HG03066 (cell line): ENCODE results near the gene STAG1.
"Not testable (repeated sequence)": the region's sequence is repeated elsewhere in the genome, so short reads cannot be mapped to it uniquely, and the experiment has no call there.

Source experiments
- ATAC-seq: cut with Tn5 transposase; IDR thresholded peaks from one replicate; pipeline ENCODE4 v1.9.1; 2021; ENCODE audit warnings: low read depth; ENCODE audit not compliant: unreplicated experiment

The STAG1 gene

GRCh38 chr3:136752172-136752421, at the start of gene STAG1:
Gene STAG1, minus strand, starts transcription at chr3:136752378. Its CDS starts 121,480 bp downstream, at chr3:136630898.
- no peak for ATAC-seq

GRCh38 chr3:136801146-136801545, 49.0 kb upstream of the STAG1 start:
- not testable (repeated sequence) for ATAC-seq

GRCh38 chr3:136792556-136793330, 40.6 kb upstream of the STAG1 start:
- ATAC-seq: no peak

GRCh38 chr3:136790786-136791185, 38.6 kb upstream of the STAG1 start:
- no peak for ATAC-seq

GRCh38 chr3:136789976-136790375, 37.8 kb upstream of the STAG1 start:
- ATAC-seq: no peak

GRCh38 chr3:136788154-136788553, 36.0 kb upstream of the STAG1 start:
- ATAC-seq: no peak

- ATAC-seq: peak; percentile 58
Observed at GRCh38 chr3:136787349-136787748, 35.2 kb upstream of the STAG1 start.

GRCh38 chr3:136783708-136784191, 31.6 kb upstream of the STAG1 start:
- no peak for ATAC-seq

GRCh38 chr3:136780741-136781140, 28.6 kb upstream of the STAG1 start:
- no peak for ATAC-seq

- no peak for ATAC-seq
Observed at GRCh38 chr3:136778865-136779264, 26.7 kb upstream of the STAG1 start.

GRCh38 chr3:136772709-136773108, 20.5 kb upstream of the STAG1 start:
- no peak for ATAC-seq

GRCh38 chr3:136758160-136759102, 6.3 kb upstream of the STAG1 start:
- not testable (repeated sequence) for ATAC-seq

- no peak for ATAC-seq
Observed at GRCh38 chr3:136755192-136755591, 3.0 kb upstream of the STAG1 start.

- no peak for ATAC-seq
Observed at GRCh38 chr3:136753326-136753939, 1.3 kb upstream of the STAG1 start.

- ATAC-seq: peak; percentile 79
Observed at GRCh38 chr3:136752422-136753325, 496 bp upstream of the STAG1 start.

GRCh38 chr3:136751316-136752171, 634 bp downstream of the STAG1 start:
- peak; percentile 13 for ATAC-seq

GRCh38 chr3:136750897-136751315, 1.3 kb downstream of the STAG1 start:
- no peak for ATAC-seq

GRCh38 chr3:136750209-136750896, 1.8 kb downstream of the STAG1 start:
- ATAC-seq: no peak

- ATAC-seq: not testable (repeated sequence)
Observed at GRCh38 chr3:136749602-136750001, 2.6 kb downstream of the STAG1 start.
